HG03558 (cell line): Measurements from ENCODE around the gene CIPC.

ENCODE experiments used
- ATAC-seq: cut with Tn5 transposase; IDR thresholded peaks from one replicate; pipeline ENCODE4 v1.9.1; 2021; ENCODE audit warnings: moderate number of reproducible peaks; ENCODE audit not compliant: unreplicated experiment; ENCODE audit errors: extremely low read depth

CIPC gene

DNA sequence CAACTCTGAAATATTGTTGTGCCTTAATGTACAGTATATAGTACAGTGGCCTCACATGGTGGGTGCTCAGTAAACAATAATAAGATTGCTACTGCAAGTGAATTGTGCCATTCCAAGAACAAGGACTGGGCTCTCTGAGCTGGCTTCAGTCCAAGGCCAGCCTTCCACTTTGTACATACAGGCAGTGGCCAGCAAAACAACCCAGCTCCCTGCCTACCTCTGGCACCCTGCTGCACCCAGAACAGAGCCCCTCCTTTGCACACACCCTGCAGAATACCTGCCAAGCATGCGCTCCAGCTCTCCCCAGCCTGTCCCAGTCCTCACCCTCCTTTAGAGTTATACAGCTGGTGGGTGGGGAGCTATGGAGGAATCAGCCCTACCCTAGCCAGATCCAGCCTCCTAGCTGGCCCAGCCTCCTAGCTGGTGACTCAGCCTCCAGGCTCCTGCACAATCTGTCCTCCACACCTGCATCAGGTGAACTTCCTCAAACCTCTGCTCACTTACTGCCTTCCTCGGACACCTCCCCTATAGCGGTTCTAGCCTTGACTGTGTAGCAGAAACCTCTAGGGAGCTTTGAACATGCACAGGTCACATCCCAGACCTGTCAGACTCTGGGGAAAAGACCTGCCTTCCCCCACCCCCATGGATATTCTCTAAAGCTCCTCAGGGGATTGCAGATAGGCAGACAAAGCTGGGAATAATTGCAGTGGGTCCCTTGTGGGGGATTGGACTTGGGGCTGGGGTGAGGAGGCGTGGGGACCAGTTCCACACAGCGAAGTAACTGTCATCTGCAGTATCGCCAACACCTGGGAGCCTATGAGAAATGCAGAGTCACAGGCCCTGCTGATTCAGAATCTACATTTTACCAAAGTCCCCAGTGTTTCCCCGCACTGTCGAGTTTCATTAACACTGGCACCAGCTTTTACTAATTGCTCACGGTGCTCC lies 25.6 kb downstream of the CIPC start:
- no peak for ATAC-seq

DNA sequence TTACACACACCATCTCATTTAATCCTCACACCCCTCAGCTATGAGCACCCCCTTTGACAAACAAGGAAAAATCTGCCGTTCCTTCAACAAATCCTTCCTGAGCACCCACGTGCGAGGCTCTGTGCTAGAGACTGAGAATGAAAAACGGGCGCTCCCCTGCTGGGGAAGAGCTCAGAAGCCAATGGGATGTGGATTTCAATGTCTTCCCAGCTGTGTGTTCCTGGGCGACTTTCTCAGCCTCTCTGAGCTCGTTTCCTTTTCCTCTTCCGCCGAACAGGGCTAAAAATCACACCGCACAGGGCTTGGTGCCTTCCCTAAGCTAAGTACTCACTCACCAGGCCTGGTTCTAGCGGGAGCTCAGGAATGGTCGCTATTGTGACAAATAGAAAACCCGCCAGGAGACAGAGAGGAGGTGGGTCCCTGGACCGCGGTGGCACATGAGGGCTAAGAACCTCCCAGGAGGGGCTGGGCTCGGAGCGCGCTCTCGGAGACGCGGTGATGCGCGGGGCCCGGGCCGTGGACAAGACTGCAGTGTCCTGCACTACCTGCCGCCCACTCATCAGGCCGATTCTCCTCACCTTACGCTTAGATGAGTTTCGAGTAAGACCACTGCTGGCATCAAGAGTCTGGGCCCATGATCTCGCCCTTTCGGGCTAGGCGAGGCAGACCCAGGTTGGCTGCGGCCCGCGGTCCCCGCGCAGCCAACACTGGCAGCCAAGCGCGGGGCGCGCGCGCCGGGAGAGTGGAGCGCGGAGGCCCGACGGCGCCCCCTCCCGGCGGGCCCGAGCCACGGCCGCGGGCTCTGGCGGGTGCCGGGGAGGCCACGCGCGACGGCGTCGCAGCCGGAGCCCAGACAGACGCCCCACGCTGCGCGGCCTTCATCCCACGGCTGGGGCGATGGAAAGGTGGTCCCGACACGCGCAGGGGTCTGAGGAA lies 26.6 kb downstream of the CIPC start:
- no peak for ATAC-seq

DNA sequence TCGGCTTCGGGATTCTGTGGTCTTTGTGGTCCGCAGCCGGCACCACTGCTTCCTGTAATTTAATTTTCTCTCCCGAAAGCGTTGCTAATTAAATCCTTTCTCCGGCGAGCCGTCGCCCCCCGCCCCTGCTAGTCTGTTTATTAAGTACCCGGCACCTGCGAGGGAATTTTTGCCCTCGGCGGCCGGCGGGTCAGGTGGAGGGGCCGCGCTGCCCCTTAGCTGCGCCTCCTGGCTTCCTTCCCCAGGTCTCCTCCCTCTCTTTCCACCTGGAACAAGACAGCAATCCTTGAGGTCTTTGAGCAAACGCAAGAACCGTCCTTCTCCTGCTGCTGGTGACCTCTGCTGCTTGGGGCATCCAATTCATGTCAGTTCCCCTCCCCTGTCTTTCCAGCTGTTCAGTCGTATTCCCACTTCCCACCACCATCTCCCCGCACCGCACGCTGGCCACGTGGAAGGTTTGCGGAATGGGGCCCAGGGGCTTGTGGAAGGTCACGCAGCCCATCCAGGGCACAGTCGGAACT lies 27.3 kb downstream of the CIPC start:
- no peak for ATAC-seq

DNA sequence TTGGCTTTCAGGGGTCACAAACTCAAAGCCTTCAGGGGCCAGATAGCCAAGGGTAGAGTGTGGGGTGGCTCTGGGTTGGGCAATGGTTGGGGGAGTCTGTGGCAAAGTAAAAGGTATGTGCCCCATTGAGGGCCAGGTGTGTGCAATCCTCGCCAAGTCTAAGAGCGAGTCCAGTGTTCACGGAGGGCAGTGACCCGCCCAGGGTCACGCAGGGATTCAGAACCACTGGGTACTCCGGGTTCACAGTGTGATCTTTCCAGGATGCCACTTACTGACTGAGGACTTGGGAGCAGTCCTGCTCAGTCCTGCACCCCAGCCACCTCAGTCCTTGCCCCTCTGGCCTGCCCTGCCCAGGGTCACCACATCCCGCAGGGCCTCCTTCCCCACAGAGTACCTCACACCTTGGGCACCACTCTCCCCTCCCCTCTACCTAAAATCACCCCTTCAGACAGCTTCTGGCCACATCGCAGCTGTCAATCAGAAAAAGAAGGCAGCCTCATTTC lies 27.8 kb downstream of the CIPC start:
- no peak for ATAC-seq

DNA sequence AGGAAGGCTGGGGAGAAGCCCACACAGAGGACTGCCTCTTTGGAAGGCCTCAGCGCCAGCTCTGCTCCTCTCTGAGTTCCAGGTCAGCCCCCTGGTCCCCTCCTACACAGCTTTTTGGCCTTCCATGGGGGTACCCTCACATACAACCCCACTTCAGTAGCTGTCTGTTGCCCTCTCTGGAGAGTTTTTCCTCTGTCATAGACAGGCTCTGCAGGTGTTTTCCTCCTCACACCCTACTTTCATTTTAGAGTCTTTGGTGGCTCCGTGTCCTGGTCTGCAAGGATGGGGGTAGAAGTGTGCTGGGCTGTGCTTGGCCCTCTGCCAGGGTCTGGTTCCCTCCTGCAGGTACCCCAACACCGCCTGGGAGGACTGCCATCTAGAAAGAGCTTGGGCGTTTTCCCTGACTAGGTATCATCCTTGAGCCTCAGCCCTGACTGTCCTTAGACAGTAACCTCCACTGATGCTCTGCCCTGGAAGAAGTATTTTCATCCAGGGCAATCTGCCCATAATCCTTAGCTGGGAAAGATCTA lies 28.5 kb downstream of the CIPC start:
- ATAC-seq = no peak

DNA sequence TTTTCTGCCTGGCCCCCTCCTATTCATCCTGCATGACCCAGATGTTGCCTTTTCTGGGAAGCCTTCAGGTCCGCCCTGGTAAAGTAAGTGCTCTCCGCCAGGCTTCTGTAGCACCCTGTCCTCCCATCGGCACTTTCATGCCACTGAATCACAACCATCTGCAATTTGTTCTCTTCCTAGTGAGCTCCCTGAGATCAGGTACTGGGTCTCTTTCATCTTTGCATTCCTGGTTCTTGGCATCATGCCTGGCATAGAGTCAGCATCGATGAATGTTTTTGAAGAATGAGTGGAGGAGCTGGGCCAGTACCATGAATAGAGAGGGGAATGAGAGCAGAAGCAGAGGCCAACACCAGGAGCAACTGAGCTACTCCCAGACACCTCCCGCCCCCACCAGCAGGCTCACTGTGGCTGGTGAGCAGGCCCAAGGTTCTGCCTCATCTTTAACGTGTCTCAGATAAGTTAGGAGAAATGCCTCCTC lies 30.4 kb downstream of the CIPC start:
- no peak for ATAC-seq

DNA sequence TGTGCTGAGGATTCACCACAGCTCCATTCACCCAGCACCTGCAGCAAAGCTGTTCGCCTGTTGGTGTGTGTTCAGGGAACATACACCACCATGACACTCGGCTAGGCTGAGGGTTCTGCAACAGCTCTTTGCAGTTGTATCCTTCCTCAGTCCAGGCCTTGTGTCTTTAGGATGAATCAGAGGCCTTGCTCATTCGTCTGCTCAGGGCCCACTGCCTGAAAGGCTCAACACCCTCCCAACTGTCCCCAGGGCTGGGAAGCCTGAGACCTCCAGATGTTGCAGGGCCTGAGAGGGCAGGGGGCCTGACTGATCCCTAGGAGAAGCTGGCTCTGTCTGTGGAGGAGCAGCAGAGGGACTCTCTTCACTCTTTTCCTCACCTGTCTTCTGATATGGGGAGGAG lies 32.3 kb downstream of the CIPC start:
- no peak for ATAC-seq

DNA sequence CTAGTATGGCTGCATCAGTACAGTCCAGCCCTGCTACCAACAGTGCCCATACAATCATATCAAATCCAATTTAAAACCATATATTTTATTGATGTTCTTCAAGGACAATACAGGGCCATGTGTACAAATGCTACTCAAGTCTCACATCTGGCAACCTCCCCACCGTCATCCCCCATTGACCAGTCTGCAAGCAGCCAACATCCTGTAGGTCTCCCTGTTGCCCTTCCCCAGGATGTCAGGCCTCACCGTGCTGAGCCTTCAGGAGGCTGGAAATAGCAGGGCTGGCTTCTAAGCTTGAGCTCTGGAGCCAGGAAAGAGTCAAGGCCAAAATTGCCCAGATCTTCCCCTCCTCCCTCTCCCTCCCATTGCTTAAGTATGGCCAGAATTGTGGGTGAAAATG lies 33.1 kb downstream of the CIPC start:
- no peak for ATAC-seq

DNA sequence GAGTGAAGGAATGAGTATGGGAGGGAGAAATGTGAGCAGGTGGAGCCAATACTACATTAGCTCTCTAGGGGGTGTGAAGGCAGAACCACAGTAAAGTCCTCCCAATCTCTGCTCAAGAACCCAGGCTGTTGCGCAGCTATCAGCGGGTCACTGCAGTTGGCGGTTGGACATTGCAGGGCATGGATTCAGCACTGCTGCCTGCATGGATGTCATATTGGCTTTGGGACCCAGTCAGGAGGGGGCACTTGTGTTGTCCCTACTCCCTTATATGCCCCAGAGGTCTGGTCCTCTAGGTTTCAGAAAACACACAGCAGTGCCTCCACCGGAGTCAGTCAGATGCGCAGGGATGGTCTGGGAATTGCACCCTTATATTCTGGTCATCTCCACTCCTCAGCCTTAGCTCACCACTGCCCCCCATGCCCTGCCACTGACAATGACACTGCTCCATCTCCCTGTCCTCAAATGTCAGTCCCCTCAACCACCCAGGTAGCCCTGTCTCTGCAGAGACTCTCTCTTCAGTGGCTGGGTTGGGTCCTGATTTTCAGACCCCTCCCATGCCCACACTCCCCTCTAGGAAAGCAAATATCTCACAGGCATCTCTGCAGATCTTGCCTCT lies 33.9 kb downstream of the CIPC start:
- ATAC-seq = no peak

DNA sequence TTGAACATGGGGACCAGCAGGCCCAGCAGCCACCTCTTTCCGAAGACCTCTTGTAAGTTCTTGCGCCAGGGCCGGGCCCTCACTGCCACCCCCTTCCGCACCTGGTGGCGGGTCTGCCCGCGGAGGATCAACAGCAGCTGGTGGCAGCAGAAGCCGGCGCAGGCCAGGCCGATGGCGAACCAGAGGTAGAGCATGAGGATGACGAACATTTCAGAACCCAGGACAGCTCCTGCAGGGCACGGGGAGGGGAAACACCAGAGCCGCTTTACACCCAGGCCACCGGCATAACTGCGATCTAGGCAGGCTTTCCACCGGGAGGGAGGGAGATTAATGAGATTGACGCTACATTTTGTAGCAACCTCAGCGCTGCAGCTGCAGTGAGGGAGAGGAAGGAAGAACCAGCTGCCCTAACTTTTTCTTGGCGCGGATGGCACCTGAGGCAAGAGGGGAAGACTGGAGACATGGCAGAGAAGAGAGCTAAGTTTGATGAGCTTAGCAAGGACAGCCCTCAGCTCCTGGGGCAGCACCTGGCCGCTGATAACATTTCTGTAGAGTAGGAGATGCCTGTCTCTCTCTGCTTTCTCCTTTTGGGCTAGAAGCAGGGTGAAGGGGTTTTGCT lies 35.8 kb downstream of the CIPC start:
- ATAC-seq = no peak

DNA sequence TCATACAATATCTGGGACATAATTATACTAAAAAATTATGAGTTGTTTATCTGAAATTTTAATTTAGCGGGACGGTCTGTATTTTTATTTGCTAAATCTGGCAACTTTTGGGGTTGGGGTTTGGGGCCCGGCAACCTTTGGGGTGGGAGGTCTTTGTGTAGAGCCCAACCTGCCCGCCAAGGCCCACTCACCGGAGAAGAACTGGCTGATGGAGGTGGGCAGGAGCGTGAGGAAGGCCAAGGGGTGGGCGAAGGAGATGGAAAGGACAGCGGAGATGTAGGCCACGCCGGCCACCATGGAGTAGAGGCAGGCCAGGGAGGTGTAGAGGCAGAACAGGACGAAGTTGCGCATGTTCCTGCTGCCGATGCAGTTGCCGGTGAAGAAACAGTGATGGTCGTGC lies 41.0 kb downstream of the CIPC start:
- no peak for ATAC-seq

DNA sequence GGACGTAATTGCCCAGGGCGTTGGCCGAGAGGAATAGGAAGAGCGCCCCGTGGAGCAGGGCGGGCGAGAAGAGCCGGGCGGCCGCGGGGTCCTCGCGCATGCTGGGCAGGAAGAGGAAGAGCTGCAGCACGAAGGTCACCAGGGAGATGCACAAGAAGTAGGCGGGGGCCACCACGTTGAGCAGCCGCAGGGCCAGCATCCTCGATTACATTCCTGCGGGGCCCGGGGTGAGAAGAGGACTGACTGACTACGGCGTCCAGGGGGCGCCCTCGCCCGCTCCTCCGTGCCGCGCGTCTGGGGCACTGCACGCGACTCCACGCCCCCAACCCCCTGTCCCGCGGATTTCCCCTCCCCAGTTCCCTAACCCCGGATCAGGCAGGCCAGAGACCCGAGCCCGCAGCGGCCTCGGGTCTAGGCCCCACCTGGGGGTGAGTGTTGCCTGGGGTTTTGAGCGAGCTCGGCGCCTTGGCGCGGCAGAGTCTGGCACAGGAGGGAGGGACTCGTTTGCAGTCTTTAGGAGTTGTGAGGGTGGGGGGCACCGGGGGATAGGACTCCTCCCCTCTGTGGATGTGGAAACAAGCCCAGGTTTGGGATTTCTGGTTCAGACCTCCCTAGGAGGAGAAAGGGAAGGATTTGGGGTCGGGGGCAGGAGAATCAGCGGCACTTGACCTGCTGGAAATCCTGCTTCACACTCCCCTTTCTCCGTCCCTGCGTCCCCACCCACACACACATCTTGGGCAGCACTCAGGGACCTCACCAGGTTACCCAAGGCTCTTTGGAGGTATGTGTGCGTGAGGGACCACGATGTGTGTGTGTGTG lies 41.7 kb downstream of the CIPC start:
- ATAC-seq = no peak

DNA sequence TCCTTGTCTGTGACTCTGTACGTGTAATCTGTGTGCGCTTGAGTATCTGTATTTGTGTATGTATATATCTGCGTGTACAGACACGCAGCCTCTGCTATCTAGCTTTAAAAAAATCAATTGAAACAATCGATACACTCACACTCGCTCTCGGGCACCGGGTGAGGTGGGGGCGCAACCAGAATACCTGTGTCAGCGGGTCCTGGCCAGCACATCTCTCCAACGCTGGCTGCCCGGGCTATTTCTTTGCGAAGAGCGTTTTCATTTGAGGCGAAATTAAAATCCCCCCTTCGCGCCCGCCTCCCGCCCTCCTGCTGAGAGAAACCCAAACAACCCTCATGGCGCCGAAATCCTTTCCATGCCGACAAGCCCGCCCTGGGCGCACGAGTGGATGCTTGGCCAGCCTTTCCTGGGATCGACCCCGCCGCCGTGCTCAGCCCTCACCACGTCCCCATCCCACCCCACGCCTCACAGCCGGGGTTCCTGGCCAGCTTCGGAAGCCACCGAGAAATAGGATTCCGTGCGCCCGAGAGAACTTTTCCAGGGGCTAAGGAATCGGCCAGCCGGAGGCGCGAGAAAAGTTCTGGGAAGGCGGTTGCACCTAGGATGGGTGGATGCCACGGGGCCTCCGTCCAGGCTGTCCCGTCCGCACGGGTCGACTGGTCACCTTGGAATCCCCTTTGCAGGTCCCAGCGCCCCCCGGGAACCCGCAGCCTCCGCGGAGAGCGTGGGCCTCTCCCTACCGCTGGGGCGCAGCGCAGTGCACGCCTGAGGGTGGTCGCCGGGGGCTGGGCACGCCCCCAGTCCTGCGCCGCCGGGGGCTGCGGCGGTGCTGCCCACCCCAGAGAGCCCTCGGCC lies 42.5 kb downstream of the CIPC start:
- ATAC-seq = no peak

DNA sequence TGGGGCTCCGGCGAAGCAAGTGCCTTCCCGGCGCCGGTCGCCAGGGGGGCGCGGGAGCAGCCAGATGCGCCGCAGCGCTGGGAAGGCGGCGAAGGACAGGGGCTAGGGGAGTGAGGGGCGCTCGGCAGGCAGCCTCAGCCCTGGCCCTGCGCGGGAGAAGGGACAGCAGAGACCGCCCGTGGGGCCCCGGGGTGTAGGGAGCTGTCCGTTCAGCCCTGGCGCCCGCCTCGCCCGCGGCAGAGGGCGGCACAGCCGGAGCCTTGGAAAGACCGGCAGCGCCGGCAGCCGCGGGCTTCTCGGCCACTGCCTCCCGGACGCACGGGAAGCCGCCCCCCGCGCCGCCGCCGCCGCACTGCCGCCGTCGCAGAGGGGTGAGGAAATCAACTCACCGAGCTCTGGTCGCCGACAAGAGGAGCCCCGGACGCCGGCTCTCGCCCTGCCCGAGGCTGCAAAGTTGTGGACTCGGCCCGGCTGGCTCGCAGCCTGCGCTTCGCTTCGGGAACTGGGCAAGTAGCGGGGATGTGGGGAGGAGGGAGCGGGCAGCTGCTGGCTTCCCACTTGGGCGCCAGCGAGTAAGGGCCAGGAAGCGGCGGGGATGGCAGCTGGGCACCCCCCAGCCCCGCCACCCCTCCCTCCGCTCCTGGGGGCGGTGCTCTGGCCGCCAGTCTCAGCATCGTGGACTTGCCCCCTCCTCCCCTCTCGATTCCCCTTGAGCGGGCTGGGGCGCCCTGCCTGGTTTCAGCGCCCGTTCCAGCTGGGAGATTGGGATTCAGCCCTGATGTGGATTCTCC lies 43.4 kb downstream of the CIPC start, which contains the start of gene ZDHHC22:
TSS of gene ZDHHC22 (minus strand) at position 578 of the 791 bp plus-strand sequence. CDS start 2,053 bp downstream, outside the sequence.
- no peak for ATAC-seq

DNA sequence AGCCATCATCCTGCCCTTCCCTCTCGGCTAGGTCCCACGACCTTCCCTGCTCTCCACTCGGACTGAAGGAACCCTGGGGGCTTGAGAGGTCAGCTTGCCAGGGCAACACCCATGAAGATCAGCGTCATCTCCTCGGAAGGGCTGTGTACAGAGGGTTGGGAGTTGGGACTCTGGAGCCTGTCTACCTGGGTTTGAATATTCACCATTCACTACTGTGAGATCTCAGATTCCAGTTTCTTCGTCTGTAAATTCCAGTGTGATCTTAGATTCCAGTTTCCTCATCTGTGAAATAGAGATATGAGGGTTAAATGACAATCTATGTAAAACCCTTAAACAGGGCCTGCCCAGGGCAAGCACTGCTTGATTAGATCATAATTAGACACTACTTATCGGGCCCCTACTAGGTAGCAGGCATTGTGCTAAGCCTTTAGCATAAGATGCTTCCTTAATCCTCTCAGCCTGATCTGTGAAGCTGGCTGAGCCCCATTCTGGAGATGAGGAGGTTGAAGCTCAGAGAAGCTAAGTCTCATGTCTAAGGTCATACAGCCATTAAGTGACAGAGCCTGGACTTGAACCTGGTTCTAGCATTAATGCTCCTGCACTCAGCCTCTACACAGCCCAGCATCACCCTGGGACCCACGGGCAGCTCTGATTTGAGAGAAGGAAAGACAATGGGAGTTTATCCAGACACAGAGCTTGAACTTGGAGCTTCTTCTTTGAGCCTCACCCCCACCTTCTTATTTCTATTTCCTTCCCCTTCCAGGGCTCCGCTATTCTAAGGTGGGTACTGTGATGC lies 44.1 kb downstream of the CIPC start:
- no peak for ATAC-seq

DNA sequence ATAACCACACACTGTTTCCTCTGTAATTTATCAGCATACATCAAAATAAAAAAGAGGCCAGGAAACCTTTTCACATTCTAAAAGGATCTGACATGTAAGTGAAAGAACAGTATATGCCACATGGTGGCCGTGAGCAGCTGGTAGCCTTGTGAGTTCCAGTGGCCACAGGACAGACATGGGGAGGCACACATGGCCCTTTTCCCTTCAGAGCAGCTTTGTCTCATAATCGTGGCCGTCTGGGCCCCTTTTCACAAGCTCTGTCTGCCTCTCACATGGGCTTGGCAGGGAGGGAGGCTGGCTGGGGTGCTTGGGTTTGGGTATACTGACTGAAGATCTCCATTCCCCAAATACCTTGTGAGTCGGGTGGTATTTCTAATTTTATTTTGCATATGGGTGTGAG lies 45.0 kb downstream of the CIPC start:
- no peak for ATAC-seq
